Left lobe of liver (tissue), 2 donors: Measurements from ENCODE around the gene STRC. TPM values are rescaled to one million over a fixed set of nuclear protein-coding genes. Genes with fewer than 3 reads are reported as not detected.
"Not testable (repeated sequence)": the region's sequence is repeated elsewhere in the genome, so short reads cannot be mapped to it uniquely, and the experiment has no call there.

Experiments used
- ATAC-seq: fragments of 200-7000 bp; cut with Tn5 transposase; one replicate; pipeline ENCODE4 v1.9.1; 2020; ENCODE audit warnings: mild to moderate bottlenecking, moderate library complexity
- DNase-seq: peaks from one replicate; pipeline ENCODE4 v3.0.0-alpha.2; 2020; ENCODE audit warnings: low spot score
- total RNA-seq: library from RNA; stranded (reverse); gene quantifications from one replicate; pipeline ENCODE4 v1.2.1, GENCODE V29; 2021
- donor health status: DM: no; HTN: no; CAD: no; lungs with moderate emphysema.
- donor health status: DM: no; HTN: yes; CAD: no.

Gene STRC
- total RNA-seq, 1 donor from 2014 or later: 0.53 TPM

GRCh38 chr15:43566615-43567014, 52.0 kb downstream of the STRC start:
- not testable (repeated sequence) for DNase-seq, ATAC-seq

- not testable (repeated sequence) for DNase-seq, ATAC-seq
Observed at GRCh38 chr15:43563793-43564192, 54.8 kb downstream of the STRC start.

GRCh38 chr15:43562753-43563152, 55.8 kb downstream of the STRC start:
- DNase-seq, ATAC-seq: not testable (repeated sequence)

GRCh38 chr15:43552986-43553385, 65.6 kb downstream of the STRC start:
- ATAC-seq (no peak), DNase-seq (no peak)

GRCh38 chr15:43552256-43552655, 66.3 kb downstream of the STRC start:
- no peak for ATAC-seq
- DNase-seq: no peak

- ATAC-seq: no peak
- no peak for DNase-seq
Observed at GRCh38 chr15:43550527-43551363, 67.9 kb downstream of the STRC start.

Other genes starting within 250 kb of the STRC start
- gene ZSCAN29, start 247.8 kb downstream of the STRC start, total RNA-seq: 15.7 TPM
- gene TUBGCP4, start 247.7 kb downstream of the STRC start, total RNA-seq: 12.2 TPM
- 5.8 TPM for gene TP53BP1, start 125.6 kb downstream of the STRC start, total RNA-seq
- gene MAP1A, start 101.2 kb downstream of the STRC start, total RNA-seq: 0.23 TPM
- 20.6 TPM for gene PPIP5K1, start 28.6 kb downstream of the STRC start, total RNA-seq
- 0.55 TPM for gene CKMT1B, start 24.8 kb downstream of the STRC start, total RNA-seq
- 1.8 TPM for gene CATSPER2, start 30.0 kb upstream of the STRC start, total RNA-seq
- gene CKMT1A, start 75.1 kb upstream of the STRC start, total RNA-seq: not detected
- 425 TPM for gene PDIA3, start 127.6 kb upstream of the STRC start, total RNA-seq
- gene ELL3, start 158.2 kb upstream of the STRC start, total RNA-seq: 2.4 TPM
- gene SERF2, start 173.5 kb upstream of the STRC start, total RNA-seq: 515 TPM
- gene SERINC4, start 181.4 kb upstream of the STRC start, total RNA-seq: 0.18 TPM
- gene HYPK, start 181.8 kb upstream of the STRC start, total RNA-seq: 8.6 TPM
- 7.0 TPM for gene MFAP1, start 205.9 kb upstream of the STRC start, total RNA-seq
- gene WDR76, start 208.2 kb upstream of the STRC start, total RNA-seq: 0.86 TPM